HCT116 (cell line): ENCODE data around the gene TCHP. TPM values are rescaled to one million over a fixed set of nuclear protein-coding genes. Genes with fewer than 3 reads are reported as not detected.

ENCODE experiments used
- ATAC-seq: fragments of 200-7000 bp; cut with Tn5 transposase; 2 replicates; pipeline ENCODE4 v1.9.1; 2020; ENCODE audit warnings: mild to moderate bottlenecking, moderate library complexity
- BruUV-seq: library from RNA; stranded (reverse); fragments of 400-500 nt; replicated peaks from 2 replicates; lab custom pipeline; 2021; lab: Mats Ljungman, UMichigan
- CTCF ChIA-PET: fragments of 300-600 bp; sonication (Branson Sonifier 250); formaldehyde crosslinking; loops from one replicate; lab custom pipeline; 2021; ENCODE audit warnings: antibody characterized with exemption; lab: Charles Lee
- POLR2A ChIA-PET: fragments of 300-600, 350-600 bp; sonication (Branson Sonifier 250); formaldehyde crosslinking; loops from one replicate; lab custom pipeline; 2021; ENCODE audit warnings: antibody characterized with exemption; lab: Charles Lee
- RAD21 ChIA-PET, 2 experiments: fragments of 300-600 bp; sonication (Branson Sonifier 250); formaldehyde crosslinking; loops; one replicate each; lab custom pipeline; 2023; ENCODE audit warnings: low total read pairs in 2 of 2; ENCODE audit not compliant: uncharacterized antibody in 2 of 2, unreplicated experiment in 2 of 2, low non-redundant PET in 1 of 2; lab: Charles Lee
- DNase-seq: peaks from one replicate; pipeline ENCODE4 v3.0.0-alpha.2; 2010; ENCODE audit warnings: low read depth, low spot score
- H2AFZ ChIP-seq: fragments of 200-600 bp; shearing (Covaris generic), sonication (generic); 2 replicates; pipeline ENCODE4 v1.6.1; 2017; ENCODE audit warnings: low read depth, mixed run types, mixed read lengths, antibody characterized with exemption, low read length; ENCODE audit not compliant: poor library complexity, severe bottlenecking
- H3K27ac ChIP-seq: 2 replicates; pipeline ENCODE4 v1.5.1; 2012; ENCODE audit warnings: low read depth, low read length
- H3K27me3 ChIP-seq: fragments of 200-600 bp; sonication (generic); 2 replicates; pipeline ENCODE4 v1.6.1; 2016; ENCODE audit warnings: mixed run types, low read length, mixed read lengths; ENCODE audit not compliant: insufficient read depth
- H3K36me3 ChIP-seq, 2 experiments: fragments of 200-500 bp in 1 of 2; fragments of 200-600 bp in 1 of 2; sonication (Bioruptor generic) in 1 of 2; sonication (generic) in 1 of 2; 2 replicates each; pipeline versions ENCODE4 v1.5.1 to v1.6.1; 2014 to 2016; ENCODE audit warnings: low read length in 2 of 2, inconsistent platforms in 1 of 2, mixed read lengths in 1 of 2, mixed run types in 1 of 2; ENCODE audit not compliant: insufficient read depth in 2 of 2, control insufficient read depth in 1 of 2
- H3K4me1 ChIP-seq, 2 experiments: fragments of 200-600 bp in 1 of 2; sonication (generic) in 1 of 2; 2 replicates each; pipeline versions ENCODE4 v1.5.1 to v1.6.1; 2012 to 2017; ENCODE audit warnings: low read length in 2 of 2, inconsistent platforms in 1 of 2, mild to moderate bottlenecking in 1 of 2, mixed read lengths in 1 of 2, mixed run types in 1 of 2, moderate library complexity in 1 of 2; ENCODE audit not compliant: insufficient read depth in 2 of 2, control insufficient read depth in 1 of 2
- H3K4me2 ChIP-seq: fragments of 200-600 bp; sonication (generic); 2 replicates; pipeline ENCODE4 v1.6.1; 2017; ENCODE audit warnings: mixed run types, low read length, mixed read lengths
- H3K4me3 ChIP-seq, 2 experiments: fragments of 200-600 bp in 1 of 2; sonication (generic) in 1 of 2; replicated peaks in 1 of 2; 2 replicates each; pipeline ENCODE4 v1.5.1; 2011 to 2016; ENCODE audit warnings: low read length in 2 of 2, control low read depth in 1 of 2, low read depth in 1 of 2, mild to moderate bottlenecking in 1 of 2, mixed read lengths in 1 of 2, mixed run types in 1 of 2
- H3K79me2 ChIP-seq: fragments of 200-600 bp; sonication (generic); 2 replicates; pipeline ENCODE4 v1.6.1; 2017; ENCODE audit warnings: mild to moderate bottlenecking, mixed run types, low read length, moderate library complexity, mixed read lengths; ENCODE audit not compliant: insufficient read depth
- H3K9ac ChIP-seq: fragments of 200-600 bp; sonication (generic); 2 replicates; pipeline ENCODE4 v1.6.1; 2016; ENCODE audit warnings: low read length, mixed read lengths
- H3K9me2 ChIP-seq: fragments of 200-600 bp; sonication (generic), shearing (Covaris generic); 2 replicates; pipeline ENCODE4 v1.6.1; 2017; ENCODE audit warnings: mixed run types, mild to moderate bottlenecking, moderate library complexity; ENCODE audit not compliant: insufficient read depth
- H3K9me3 ChIP-seq, 2 experiments: fragments of 200-500 bp in 1 of 2; fragments of 200-600 bp in 1 of 2; sonication (Bioruptor generic) in 1 of 2; sonication (generic) in 1 of 2; 2 replicates each; pipeline ENCODE4 v1.6.1; 2014 to 2017; ENCODE audit warnings: low read length in 2 of 2, mixed read lengths in 2 of 2, inconsistent platforms in 1 of 2, low read depth in 1 of 2, mild to moderate bottlenecking in 1 of 2, mixed run types in 1 of 2, moderate library complexity in 1 of 2; ENCODE audit not compliant: control insufficient read depth in 1 of 2, insufficient read depth in 1 of 2
- H4K20me1 ChIP-seq: fragments of 200-600 bp; sonication (generic), shearing (Covaris generic); 2 replicates; pipeline ENCODE4 v1.6.1; 2017; ENCODE audit warnings: mixed run types, mild to moderate bottlenecking, moderate library complexity; ENCODE audit not compliant: insufficient read depth
- EGR1 ChIP-seq: IDR thresholded peaks from 2 replicates; pipeline ENCODE4 v1.6.1; 2012; ENCODE audit warnings: low read depth
- POLR2AphosphoS5 ChIP-seq: IDR thresholded peaks from 2 replicates; pipeline ENCODE4 v1.6.1; 2011; ENCODE audit warnings: mild to moderate bottlenecking, low read depth, low read length, moderate library complexity
- RAD21 ChIP-seq: IDR thresholded peaks from 2 replicates; pipeline ENCODE4 v1.6.1; 2012; ENCODE audit warnings: low read depth, mild to moderate bottlenecking
- REST ChIP-seq: IDR thresholded peaks from 2 replicates; pipeline ENCODE4 v1.6.1; 2012; ENCODE audit warnings: low read depth
- intact Hi-C: fragments of 100-400 bp; cut with micrococcal nuclease; formaldehyde crosslinking; loops from 2 replicates; pipeline ENCODE4 v1.10.0; 2022
- total RNA-seq: library from RNA; stranded (reverse); gene quantifications from one replicate; pipeline ENCODE4 v1.2.1, GENCODE V29; 2021; ENCODE audit not compliant: unreplicated experiment

Gene TCHP
- total RNA-seq, 1 experiment from 2014 or later: 17.3 TPM

GRCh38 chr12:109939504-109939903 lies 39.4 kb downstream of the TCHP start (continued):
- TF ChIP-seq REST (no peak), POLR2AphosphoS5 (no peak), EGR1 (no peak)

DNA sequence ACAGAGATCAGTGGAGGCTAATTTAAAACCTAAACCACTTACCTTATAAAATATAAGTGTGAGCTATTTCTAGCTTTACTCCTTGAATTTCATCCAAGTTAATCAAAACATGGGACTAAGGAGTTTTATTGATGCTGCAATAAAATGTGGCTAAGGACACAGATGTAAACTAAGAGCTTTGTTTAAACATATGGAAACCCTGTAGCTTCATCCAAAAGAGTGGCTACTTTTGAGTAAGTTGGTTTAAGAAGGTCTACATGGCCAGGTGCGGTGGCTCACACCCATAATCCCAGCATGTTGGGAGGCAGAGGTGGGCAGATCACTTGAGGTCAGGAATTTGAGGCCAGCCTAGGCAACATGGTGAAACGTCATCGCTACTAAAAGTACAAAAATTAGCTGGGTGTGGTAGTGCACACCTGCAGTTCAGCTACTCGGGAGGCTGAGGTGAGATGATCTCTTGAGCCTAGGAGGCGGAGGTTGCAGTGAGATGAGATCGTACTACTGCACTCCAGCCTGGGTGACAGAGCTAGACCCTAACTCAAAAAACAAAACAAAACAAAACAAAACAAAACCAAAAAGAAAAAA lies 40.4 kb downstream of the TCHP start:
- no peak for TF ChIP-seq RAD21
- POLR2A ChIA-PET: no interaction called here
- ATAC-seq: no peak
- H3K9me2 ChIP-seq: no peaks in the 10 kb centered on the region
- peaks cover 0 to 11% of the 10 kb centered on the region in 2 experiments; a peak in 1 of 4 replicates for H3K4me1 ChIP-seq
- H3K4me3 ChIP-seq: no peak overlapping the region
- CTCF ChIA-PET: interaction anchor here (1.4 kb wide), 1 partner anchor 12 kb away, joined by 4 read pairs; no protein-coding TSS in a partner anchor
- no TSS peak for BruUV-seq
- no peaks in the 10 kb centered on the region for H3K79me2 ChIP-seq
- H3K27me3 ChIP-seq: no peaks in the 10 kb centered on the region
- no peak overlapping the region for H3K27ac ChIP-seq
- intact Hi-C loops: no loop called here
- no peaks in the 10 kb centered on the region for H3K9me3 ChIP-seq
- RAD21 ChIA-PET: no interaction called here
- no peak overlapping the region for H3K4me2 ChIP-seq
- H3K9ac ChIP-seq: no peak overlapping the region
- H4K20me1 ChIP-seq: no peaks in the 10 kb centered on the region
- DNase-seq: no peak
- H2AFZ ChIP-seq: no peak overlapping the region
- peaks cover 0 to 11% of the 10 kb centered on the region in 2 experiments; a peak in 1 of 4 replicates for H3K36me3 ChIP-seq
